BJ (cell line): ENCODE results near the gene PKP2. TPM values are rescaled to one million over a fixed set of nuclear protein-coding genes. Genes with fewer than 3 reads are reported as not detected.

ENCODE experiments used
- CTCF ChIA-PET: fragments of 350-600 bp; formaldehyde crosslinking; extraction: SDS; loops from one replicate; lab custom pipeline; 2021; ENCODE audit warnings: antibody characterized with exemption, inconsistent platforms; lab: Yijun Ruan, JAX
- POLR2A ChIA-PET: fragments of 300-600 bp; sonication (Branson Sonifier 250); formaldehyde crosslinking; extraction: SDS; loops from one replicate; lab custom pipeline; 2021; ENCODE audit warnings: antibody characterized with exemption; lab: Charles Lee
- DNase-seq: peaks from one replicate; pipeline ENCODE4 v3.0.0-alpha.2; 2011; ENCODE audit warnings: low read depth
- H3K27me3 ChIP-seq: 2 replicates; pipeline ENCODE4 v1.6.0; 2011; ENCODE audit warnings: low read length; ENCODE audit not compliant: control insufficient read depth, insufficient read depth
- H3K36me3 ChIP-seq: 2 replicates; pipeline ENCODE4 v1.5.1; 2011; ENCODE audit warnings: low read length; ENCODE audit not compliant: control insufficient read depth, insufficient read depth
- H3K4me3 ChIP-seq: 2 replicates; pipeline ENCODE4 v1.5.1; 2011; ENCODE audit warnings: low read depth, mild to moderate bottlenecking, control low read depth, low read length
- polyA plus RNA-seq: library from polyadenylated mRNA; depleted of rRNA; stranded (reverse); fragments of >200 nt; gene quantifications from 2 replicates; pipeline ENCODE4 v1.2.3, GENCODE V29; 2011
- TF ChIP-seq, protein P1 (sequence below): IDR thresholded peaks from 2 replicates; pipeline ENCODE4 v1.5.1; 2011; ENCODE audit warnings: low read depth, mild to moderate bottlenecking, control low read depth, inconsistent platforms, low read length, moderate library complexity; ENCODE audit not compliant: insufficient read depth

The PKP2 gene
- polyA plus RNA-seq, 1 experiment: 0.04 TPM

DNA sequence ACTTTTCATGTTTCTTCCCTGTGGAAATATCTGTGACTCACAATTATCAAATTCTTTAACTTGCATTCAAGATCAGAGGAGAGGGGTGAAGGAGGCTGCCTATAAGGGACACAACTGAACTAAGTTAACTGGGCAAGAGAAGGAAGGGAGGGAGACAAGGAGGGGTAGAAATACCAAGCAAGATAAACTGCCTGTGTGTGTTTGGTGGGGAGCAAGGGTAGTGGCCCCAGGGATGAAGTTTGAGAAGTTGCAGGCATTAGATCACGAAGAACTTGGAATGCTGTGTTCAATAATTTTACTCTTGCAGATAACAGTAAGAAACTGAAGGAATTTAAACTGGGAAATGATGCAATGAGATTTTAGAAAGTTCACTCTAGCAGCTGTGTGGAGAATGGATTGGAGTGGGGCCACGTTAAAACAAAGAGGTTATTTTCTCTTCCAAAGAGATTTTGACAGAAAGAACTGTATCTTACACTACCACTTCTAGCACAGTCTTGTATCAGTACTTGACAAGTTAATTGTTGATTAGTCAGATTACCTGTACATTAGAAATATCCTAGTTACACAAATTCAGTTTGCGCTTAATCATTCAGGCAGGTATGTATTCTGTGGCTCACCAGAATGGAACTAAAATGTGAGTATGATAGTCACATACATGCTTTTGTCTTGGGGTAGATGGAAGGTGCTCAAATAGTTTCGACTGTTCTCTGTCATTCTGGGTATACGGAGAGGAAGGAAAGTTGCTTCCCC is 7.4 kb downstream of the PKP2 start:
- ChIA-PET CTCF (no interaction called here), POLR2A (no interaction called here)
- TF ChIP-seq, protein P1, sequence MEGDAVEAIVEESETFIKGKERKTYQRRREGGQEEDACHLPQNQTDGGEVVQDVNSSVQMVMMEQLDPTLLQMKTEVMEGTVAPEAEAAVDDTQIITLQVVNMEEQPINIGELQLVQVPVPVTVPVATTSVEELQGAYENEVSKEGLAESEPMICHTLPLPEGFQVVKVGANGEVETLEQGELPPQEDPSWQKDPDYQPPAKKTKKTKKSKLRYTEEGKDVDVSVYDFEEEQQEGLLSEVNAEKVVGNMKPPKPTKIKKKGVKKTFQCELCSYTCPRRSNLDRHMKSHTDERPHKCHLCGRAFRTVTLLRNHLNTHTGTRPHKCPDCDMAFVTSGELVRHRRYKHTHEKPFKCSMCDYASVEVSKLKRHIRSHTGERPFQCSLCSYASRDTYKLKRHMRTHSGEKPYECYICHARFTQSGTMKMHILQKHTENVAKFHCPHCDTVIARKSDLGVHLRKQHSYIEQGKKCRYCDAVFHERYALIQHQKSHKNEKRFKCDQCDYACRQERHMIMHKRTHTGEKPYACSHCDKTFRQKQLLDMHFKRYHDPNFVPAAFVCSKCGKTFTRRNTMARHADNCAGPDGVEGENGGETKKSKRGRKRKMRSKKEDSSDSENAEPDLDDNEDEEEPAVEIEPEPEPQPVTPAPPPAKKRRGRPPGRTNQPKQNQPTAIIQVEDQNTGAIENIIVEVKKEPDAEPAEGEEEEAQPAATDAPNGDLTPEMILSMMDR: no peak
- no peak for DNase-seq
- Histone ChIP-seq H3K4me3 (no peak overlapping the region), H3K36me3 (no peaks in the 10 kb centered on the region), H3K27me3 (no peaks in the 10 kb centered on the region)

DNA sequence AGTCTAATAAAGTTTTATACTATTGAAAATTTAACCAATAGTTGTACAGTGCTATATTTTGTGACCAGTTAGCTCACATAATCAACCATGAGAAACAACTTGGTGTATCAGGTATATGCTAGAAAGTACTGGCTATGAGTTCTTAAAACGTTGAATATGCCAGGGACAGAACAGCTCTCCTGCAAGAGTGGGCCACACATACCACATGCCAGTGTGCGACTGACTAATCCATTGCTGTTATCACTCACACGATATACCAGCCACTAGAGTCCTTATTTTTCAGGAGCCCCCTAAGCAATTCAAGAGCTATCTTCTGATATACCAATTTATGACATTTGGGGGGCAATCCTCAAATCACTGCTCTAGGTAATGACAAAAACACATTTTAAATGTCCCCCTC is 9.5 kb downstream of the PKP2 start:
- ChIA-PET CTCF (interaction anchor here (1.0 kb wide), 1 partner anchor 31 kb away, joined by 3 read pairs; no protein-coding TSS in a partner anchor), POLR2A (no interaction called here)
- Histone ChIP-seq H3K36me3 (no peaks in the 10 kb centered on the region), H3K27me3 (no peaks in the 10 kb centered on the region), H3K4me3 (no peak overlapping the region)
- DNase-seq: no peak
- TF ChIP-seq, protein P1: no peak

DNA sequence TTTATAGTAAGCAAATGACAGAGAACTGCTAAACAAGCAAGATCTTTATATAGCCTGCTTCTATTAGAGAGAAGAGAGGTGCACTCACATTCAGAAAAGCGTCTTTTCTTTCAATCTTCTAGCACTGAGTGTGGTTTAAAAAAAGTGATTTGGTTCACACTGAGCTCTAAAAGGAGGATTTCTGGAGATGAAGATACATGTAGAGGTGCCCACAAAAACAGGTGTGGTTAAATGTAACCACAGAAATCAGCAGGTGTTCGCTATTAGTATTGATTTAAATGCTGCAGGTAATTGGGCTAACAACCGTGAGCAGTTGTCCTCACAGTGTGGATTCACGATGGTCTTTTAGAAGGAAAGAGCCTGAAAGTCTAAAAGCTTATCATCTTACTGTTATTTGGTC is 10.7 kb downstream of the PKP2 start:
- DNase-seq: no peak

DNA sequence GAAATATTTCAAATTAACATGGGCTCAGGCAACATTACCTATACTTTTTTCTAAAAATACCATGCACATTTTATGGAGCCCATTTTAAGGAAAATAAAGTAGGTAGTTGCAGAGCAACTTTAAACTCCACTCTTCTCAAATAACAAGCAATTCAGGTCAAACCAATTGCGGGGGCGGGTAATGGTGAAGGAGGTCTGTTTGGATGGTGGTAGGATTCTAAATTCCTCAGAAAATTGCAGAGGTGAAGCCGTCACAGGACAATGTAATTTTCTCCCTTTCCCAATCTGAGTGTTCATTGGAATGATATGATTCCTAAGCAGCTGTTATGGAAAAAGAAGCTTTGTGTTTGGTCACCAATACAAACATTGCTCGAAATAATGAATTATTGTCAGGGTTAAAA is 11.6 kb downstream of the PKP2 start:
- Histone ChIP-seq H3K27me3 (no peaks in the 10 kb centered on the region), H3K36me3 (no peaks in the 10 kb centered on the region), H3K4me3 (no peak overlapping the region)
- DNase-seq: no peak
- POLR2A ChIA-PET: no interaction called here
- CTCF ChIA-PET: no interaction called here
- TF ChIP-seq, protein P1: no peak

More for the DNA sequence above, 10.7 kb downstream of the PKP2 start:
- H3K4me3 ChIP-seq: no peak overlapping the region
- POLR2A ChIA-PET: no interaction called here
- no peaks in the 10 kb centered on the region for H3K36me3 ChIP-seq
- TF ChIP-seq, protein P1: no peak
- no peaks in the 10 kb centered on the region for H3K27me3 ChIP-seq
- CTCF ChIA-PET: no interaction called here

DNA sequence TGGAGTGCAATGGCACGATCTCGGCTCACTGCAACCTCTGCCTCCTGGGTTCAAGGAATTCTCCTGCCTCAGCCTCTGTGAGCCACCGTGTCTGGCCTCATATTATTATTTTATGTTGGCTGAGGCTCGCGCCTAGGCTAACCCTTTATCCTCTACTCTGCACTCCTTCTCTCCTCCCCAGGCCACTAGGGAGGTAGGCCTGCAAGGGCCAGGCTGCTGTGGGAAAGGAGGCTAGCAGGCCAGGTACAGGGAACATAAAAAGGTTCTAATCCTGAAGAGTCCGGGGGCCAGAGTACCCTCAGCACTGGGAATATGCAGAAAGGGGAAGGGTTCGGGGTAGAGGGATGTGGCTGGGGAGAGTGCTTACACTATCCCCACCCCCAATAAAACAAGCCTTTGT is 14.9 kb downstream of the PKP2 start:
- H3K27me3 ChIP-seq: no peaks in the 10 kb centered on the region
- CTCF ChIA-PET: no interaction called here

More for the DNA sequence above, 14.9 kb downstream of the PKP2 start:
- no peaks in the 10 kb centered on the region for H3K36me3 ChIP-seq
- DNase-seq: no peak
- no peak overlapping the region for H3K4me3 ChIP-seq
- TF ChIP-seq, protein P1: no peak
- POLR2A ChIA-PET: no interaction called here
